Psoas muscle (tissue), 8 donors: ENCODE data around the gene SERP2. TPM values are rescaled to one million over a fixed set of nuclear protein-coding genes. Genes with fewer than 3 reads are reported as not detected.

Source experiments
- ATAC-seq, 4 donors: fragments of 200-7000 bp; cut with Tn5 transposase; one replicate each; pipeline ENCODE4 v1.9.1; 2020; ENCODE audit warnings: moderate library complexity in 3 of 4, mild to moderate bottlenecking in 2 of 4
- DNase-seq, 2 donors: peaks; one replicate each; pipeline ENCODE4 v3.0.0-alpha.2; 2020
- H3K27ac ChIP-seq: fragments of 200-600 bp; one replicate; pipeline ENCODE4 v1.8.0; 2022
- H3K27me3 ChIP-seq, 3 donors: fragments of 200-600 bp in 1 of 3; one replicate each; pipeline versions ENCODE4 v1.6.1 to v1.8.0; 2013 to 2022; ENCODE audit warnings: low read length in 2 of 3, mild to moderate bottlenecking in 2 of 3, moderate library complexity in 1 of 3; ENCODE audit not compliant: insufficient read depth in 3 of 3
- H3K36me3 ChIP-seq, 2 donors: fragments of 200-600 bp in 1 of 2; one replicate each; pipeline versions ENCODE4 v1.6.1 to v1.8.0; 2013 to 2022; ENCODE audit warnings: low read depth in 1 of 2, mild to moderate bottlenecking in 1 of 2, moderate library complexity in 1 of 2; ENCODE audit not compliant: insufficient read depth in 1 of 2
- H3K4me1 ChIP-seq: fragments of 200-600 bp; one replicate; pipeline ENCODE4 v1.8.0; 2022
- H3K4me3 ChIP-seq: fragments of 200-600 bp; one replicate; pipeline ENCODE4 v1.8.0; 2022; ENCODE audit warnings: mild to moderate bottlenecking
- H3K9me3 ChIP-seq: fragments of 200-600 bp; one replicate; pipeline ENCODE4 v1.8.0; 2022
- WGBS, 3 donors: extraction: QIAGEN DNeasy Blood & Tissue Kit; methylation state at CpG; one replicate each; pipeline versions ENCODE4 v1.1.6 to v1.1.7; 2013; 5-methylcytosine and 5-hydroxymethylcytosine counted together
- intact Hi-C, 2 donors: fragments of 100-400 bp; cut with DNase I; formaldehyde crosslinking; loops; one replicate each; pipeline versions ENCODE4 v1.11.0 to v1.14.2; 2022
- polyA plus RNA-seq, 3 donors: library from polyadenylated mRNA; stranded (reverse); fragments of 200-250 nt; gene quantifications; one replicate each; pipeline ENCODE4 v1.2.3, GENCODE V29; 2013
- total RNA-seq, 4 donors: library from RNA; stranded (reverse); fragmentation: NEBNext Ultra II Directional in 2 of 4; extraction: Animal tissue kit (Norgen Biotek cat#: 25700) in 2 of 4; gene quantifications; one replicate each; pipeline versions ENCODE4 v1.2.1 to v1.2.4, GENCODE V29; 2021 to 2023
- TF ChIP-seq, protein P1 (sequence below): fragments of 200-600 bp; IDR thresholded peaks from one replicate; pipeline ENCODE4 v1.8.0; 2022; ENCODE audit warnings: antibody characterized with exemption
- donor health status: healthy with polysubstance abuse.
- donor health status: DM: no; HTN: no; CAD: no; lungs with moderate emphysema.
- donor health status: Bipolar disorder and iron deficiency.
- donor health status: healthy.
- donor health status: DM: yes; HTN: yes; CAD: no.
- donor health status: DM: no; HTN: no; CAD: no.
- donor health status: DM: no; HTN: no; CAD: no.
- donor health status: DM: yes; HTN: yes; CAD: no.

SERP2 gene
- total and polyA plus RNA-seq, 7 donors = 0.57 to 1.8 (median 1.1) TPM

DNA sequence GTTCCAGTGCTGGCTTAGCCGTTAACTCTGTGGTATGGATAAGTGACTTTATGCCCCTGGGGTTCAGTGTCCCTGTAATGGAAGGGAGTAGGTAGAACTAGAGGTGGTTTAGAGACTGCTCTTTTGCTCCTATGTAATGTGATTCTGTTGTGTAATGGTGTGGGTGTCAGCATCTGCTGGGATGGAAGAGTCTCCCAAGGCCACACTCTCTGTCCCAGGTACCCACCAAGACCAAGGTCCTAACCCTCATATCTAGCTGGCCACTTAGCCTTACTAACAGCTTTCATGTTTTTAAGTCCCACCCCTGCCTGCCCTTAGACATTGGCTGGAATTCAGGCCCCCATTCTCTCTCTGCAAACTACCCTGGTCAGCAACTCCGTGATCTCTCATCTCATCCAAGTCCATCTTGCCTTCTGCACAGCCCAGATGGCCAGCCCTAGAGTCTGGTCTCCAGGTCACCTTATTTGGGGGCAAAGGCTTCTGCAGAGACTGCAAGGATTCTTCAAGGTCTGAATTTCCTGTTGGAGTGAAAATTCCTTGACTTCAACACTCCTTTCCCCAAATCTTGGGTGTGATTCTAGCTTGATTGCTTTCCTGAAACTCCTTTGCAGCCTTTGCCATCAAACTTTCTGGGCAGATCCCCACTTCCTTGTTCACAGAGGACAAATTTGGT lies 48.4 kb downstream of the SERP2 start:
- ATAC-seq (no peak), DNase-seq (no peak)
- Histone ChIP-seq H3K27ac (no peak overlapping the region), H3K4me1 (no peaks in the 10 kb centered on the region), H3K4me3 (no peak overlapping the region), H3K36me3 (no peaks in the 10 kb centered on the region), H3K27me3 (no peaks in the 10 kb centered on the region), H3K9me3 (no peaks in the 10 kb centered on the region)
- 92 to 97% (median 96%) methylated on average over 2 of the region's 2 CpGs for WGBS, 3 donors
- TF ChIP-seq, protein P1, sequence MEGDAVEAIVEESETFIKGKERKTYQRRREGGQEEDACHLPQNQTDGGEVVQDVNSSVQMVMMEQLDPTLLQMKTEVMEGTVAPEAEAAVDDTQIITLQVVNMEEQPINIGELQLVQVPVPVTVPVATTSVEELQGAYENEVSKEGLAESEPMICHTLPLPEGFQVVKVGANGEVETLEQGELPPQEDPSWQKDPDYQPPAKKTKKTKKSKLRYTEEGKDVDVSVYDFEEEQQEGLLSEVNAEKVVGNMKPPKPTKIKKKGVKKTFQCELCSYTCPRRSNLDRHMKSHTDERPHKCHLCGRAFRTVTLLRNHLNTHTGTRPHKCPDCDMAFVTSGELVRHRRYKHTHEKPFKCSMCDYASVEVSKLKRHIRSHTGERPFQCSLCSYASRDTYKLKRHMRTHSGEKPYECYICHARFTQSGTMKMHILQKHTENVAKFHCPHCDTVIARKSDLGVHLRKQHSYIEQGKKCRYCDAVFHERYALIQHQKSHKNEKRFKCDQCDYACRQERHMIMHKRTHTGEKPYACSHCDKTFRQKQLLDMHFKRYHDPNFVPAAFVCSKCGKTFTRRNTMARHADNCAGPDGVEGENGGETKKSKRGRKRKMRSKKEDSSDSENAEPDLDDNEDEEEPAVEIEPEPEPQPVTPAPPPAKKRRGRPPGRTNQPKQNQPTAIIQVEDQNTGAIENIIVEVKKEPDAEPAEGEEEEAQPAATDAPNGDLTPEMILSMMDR = no peak
- intact Hi-C loops = no loop called here

DNA sequence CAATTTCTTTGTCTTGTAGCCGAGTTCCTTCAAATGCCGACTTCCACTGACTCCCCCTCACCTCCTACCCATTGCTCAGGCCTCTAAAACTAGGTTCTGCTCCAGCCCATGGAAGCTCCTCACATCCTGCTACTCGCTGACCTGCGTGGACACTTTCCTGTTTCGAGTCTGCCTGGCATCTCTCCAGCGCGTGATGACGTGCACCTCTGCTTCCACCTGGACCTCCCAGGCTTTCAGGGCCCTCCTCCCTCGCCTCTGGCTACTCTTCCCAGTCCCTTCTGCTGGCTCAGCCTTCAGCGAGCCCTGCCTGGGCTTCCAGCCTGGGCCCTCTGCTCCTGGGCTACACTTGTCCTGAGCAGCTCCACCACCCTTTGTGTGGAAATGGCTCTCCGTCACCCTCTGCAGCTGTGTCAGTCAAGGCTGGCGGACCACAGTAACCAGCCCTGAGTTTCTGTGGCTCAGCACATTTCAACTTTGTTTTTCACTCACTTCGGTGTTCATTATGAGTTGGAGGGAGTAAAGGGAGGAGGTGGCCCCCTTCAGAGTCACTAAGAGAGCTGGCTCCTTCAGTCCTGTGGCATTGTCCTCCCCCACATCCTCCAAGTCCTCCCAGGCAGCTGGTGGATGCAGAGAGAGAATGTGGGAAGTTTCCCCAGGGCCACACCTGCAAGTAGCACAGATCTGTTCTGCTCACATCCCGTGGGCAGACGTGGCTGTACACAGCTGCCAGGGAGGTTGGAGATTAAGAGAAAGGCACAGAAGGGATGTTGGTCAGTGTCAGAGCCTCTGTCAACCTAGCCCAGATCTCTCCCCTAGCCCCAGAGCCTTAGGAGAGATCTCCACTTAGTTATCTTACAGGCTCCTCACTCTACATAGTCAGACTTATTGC lies 49.4 kb downstream of the SERP2 start:
- WGBS, 3 donors = 67 to 73% (median 69%) methylated on average over 15 of the region's 15 CpGs
- H3K4me3 ChIP-seq = no peak overlapping the region
- ATAC-seq (peak in 1 of 4 donors; percentile 17), DNase-seq (peak in 1 of 2 donors; percentile 30)
- no peak overlapping the region for H3K27ac ChIP-seq
- no peaks in the 10 kb centered on the region for H3K36me3 ChIP-seq
- TF ChIP-seq, protein P1 = no peak
- intact Hi-C loops = no loop called here
- peaks cover 4% of the 10 kb centered on the region for H3K9me3 ChIP-seq
- no peaks in the 10 kb centered on the region for H3K27me3 ChIP-seq
- H3K4me1 ChIP-seq = no peaks in the 10 kb centered on the region

DNA sequence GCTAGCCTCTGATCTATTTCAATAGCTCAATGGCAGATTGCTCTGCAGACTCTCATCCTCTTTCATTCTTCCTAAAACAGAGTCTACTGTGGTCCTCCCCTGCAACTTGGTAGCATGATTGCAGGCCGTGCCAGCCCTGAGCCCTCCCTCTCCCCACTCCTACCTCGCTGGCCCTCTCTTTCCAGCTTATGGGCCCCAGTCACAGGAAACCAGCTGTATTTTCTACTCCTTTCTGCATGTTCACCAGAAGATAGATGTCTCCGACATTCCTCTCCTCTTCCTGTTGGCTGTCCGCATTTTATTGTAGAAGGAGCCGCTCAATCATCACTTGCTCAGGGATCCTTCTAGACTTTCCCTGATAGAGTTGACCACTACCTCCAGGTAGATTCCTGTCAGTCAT lies 50.2 kb downstream of the SERP2 start:
- Histone ChIP-seq H3K27me3 (no peaks in the 10 kb centered on the region), H3K4me3 (no peak overlapping the region), H3K4me1 (no peaks in the 10 kb centered on the region), H3K27ac (no peak overlapping the region), H3K36me3 (no peaks in the 10 kb centered on the region), H3K9me3 (peaks cover 4% of the 10 kb centered on the region)
- 96 to 100% (median 96%) methylated on average over 5 of the region's 5 CpGs for WGBS, 3 donors
- TF ChIP-seq, protein P1 = no peak
- ATAC-seq = no peak
- DNase-seq = no peak
- intact Hi-C loops = no loop called here

DNA sequence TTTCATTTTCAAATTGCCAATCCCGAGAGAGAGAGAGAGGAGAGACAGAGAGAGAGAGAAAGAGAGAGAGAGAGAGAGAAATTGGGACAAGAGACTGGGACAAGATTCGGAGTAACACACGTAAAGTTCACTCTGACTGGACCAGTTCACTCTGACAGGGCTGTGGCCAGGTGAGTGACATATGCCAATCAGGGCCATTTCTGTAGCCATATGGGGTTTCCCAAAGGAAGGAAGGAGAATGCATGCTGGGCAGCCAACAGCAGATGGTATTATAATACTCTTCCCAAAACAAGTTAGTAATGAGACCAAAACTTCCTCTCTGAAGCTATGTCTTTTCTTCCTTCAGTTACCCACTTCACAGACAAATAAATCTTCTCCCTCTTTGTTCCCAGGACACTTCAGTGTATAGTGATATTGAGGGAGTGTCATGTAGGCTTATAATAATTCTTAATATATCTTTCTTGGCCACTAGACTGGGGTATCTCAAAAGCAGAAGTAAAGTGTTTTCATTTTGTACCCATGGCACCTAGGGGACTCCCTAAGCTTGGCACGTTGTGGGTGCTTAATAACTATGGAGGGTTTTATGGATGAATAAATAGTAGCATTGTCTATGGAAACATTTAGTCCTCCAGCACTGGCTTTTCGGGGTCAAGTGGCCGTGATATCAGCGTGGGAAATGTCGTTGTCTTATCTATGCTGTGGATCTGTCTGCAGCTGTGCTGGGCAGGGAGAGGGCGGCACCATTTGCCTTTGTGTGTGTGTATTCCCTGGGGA lies 51.6 kb downstream of the SERP2 start:
- H3K9me3 ChIP-seq = peaks cover 4% of the 10 kb centered on the region
- no peaks in the 10 kb centered on the region for H3K27me3 ChIP-seq
- WGBS, 3 donors = 49 to 54% (median 52%) methylated on average over 9 of the region's 9 CpGs
- ATAC-seq (no peak), DNase-seq (no peak)
- H3K4me3 ChIP-seq = no peak overlapping the region
- no peaks in the 10 kb centered on the region for H3K36me3 ChIP-seq
- no peaks in the 10 kb centered on the region for H3K4me1 ChIP-seq
- intact Hi-C loops = loop anchor here in 1 of 2 donors (5.0 kb wide), 1 partner anchor 103 kb away; no protein-coding TSS in a partner anchor
- no peak overlapping the region for H3K27ac ChIP-seq
- TF ChIP-seq, protein P1 = no peak
